WTC11 (cell line): ENCODE results near the gene CCDC134. TPM values are rescaled to one million over a fixed set of nuclear protein-coding genes. Genes with fewer than 3 reads are reported as not detected.

Source experiments
- ATAC-seq: fragments of 200-7000 bp; cut with Tn5 transposase; 2 replicates; pipeline ENCODE4 v1.10.0; 2021; ENCODE audit warnings: mild to moderate bottlenecking, moderate library complexity
- CTCF ChIA-PET: fragments of 300-600 bp; sonication (Branson Sonifier 250); formaldehyde crosslinking; loops from one replicate; lab custom pipeline; 2021; ENCODE audit warnings: antibody characterized with exemption; lab: Charles Lee
- POLR2A ChIA-PET: fragments of 350-600 bp; sonication (Branson Sonifier 250); formaldehyde crosslinking; loops from one replicate; lab custom pipeline; 2021; ENCODE audit warnings: antibody characterized with exemption; lab: Charles Lee
- DNase-seq: peaks from one replicate; pipeline ENCODE4 v3.0.0; 2021; ENCODE audit warnings: low spot score
- H3K27ac Mint-ChIP-seq: 2 replicates; pipeline ENCODE4 v1.8.0; 2021; ENCODE audit warnings: mixed read lengths
- H3K27me3 Mint-ChIP-seq: 2 replicates; pipeline ENCODE4 v1.8.0; 2021; ENCODE audit warnings: low read depth, mild to moderate bottlenecking, moderate library complexity, mixed read lengths
- H3K36me3 Mint-ChIP-seq: 2 replicates; pipeline ENCODE4 v1.8.0; 2021; ENCODE audit warnings: mixed read lengths
- H3K4me1 Mint-ChIP-seq: 2 replicates; pipeline ENCODE4 v1.8.0; 2022; ENCODE audit warnings: mixed read lengths
- H3K4me3 Mint-ChIP-seq: 2 replicates; pipeline ENCODE4 v1.8.0; 2021; ENCODE audit warnings: mild to moderate bottlenecking, moderate library complexity, mixed read lengths
- H3K9me3 Mint-ChIP-seq: 2 replicates; pipeline ENCODE4 v1.8.0; 2021; ENCODE audit warnings: mixed read lengths
- CREB1 ChIP-seq: sonication (generic); formaldehyde crosslinking; IDR thresholded peaks from 2 replicates; pipeline ENCODE4 v1.8.0; 2023; ENCODE audit warnings: mild to moderate bottlenecking, missing genetic modification reagents
- CTCF ChIP-seq: fragments of 200-600 bp; IDR thresholded peaks from 2 replicates; pipeline ENCODE4 v1.8.0; 2022; ENCODE audit warnings: antibody characterized with exemption
- E2F5 ChIP-seq: sonication (generic); formaldehyde crosslinking; IDR thresholded peaks from 2 replicates; pipeline ENCODE4 v1.8.1; 2022; ENCODE audit warnings: mild to moderate bottlenecking, moderate library complexity, missing genetic modification reagents
- ESRRA ChIP-seq: sonication (generic); formaldehyde crosslinking; IDR thresholded peaks from 2 replicates; pipeline ENCODE4 v1.8.1; 2022; ENCODE audit warnings: mild to moderate bottlenecking, missing genetic modification reagents, borderline replicate concordance
- HMGA2 ChIP-seq: fragments of 250-450 bp; sonication (Bioruptor Pico); IDR thresholded peaks from 2 replicates; pipeline ENCODE4 v1.4.0; 2021; ENCODE audit warnings: mild to moderate bottlenecking, moderate library complexity
- HMGXB4 ChIP-seq: sonication (generic); formaldehyde crosslinking; IDR thresholded peaks from 2 replicates; pipeline ENCODE4 v1.8.1; 2023; ENCODE audit warnings: mild to moderate bottlenecking, moderate library complexity, missing genetic modification reagents
- MXD4 ChIP-seq: fragments of 250-450 bp; sonication (Bioruptor Pico); IDR thresholded peaks from 2 replicates; pipeline ENCODE4 v1.8.0; 2021; ENCODE audit warnings: mild to moderate bottlenecking, moderate library complexity, borderline replicate concordance
- OVOL2 ChIP-seq: fragments of 250-450 bp; sonication (Bioruptor Pico); IDR thresholded peaks from 2 replicates; pipeline ENCODE4 v1.9.0; 2021; ENCODE audit warnings: mild to moderate bottlenecking, borderline replicate concordance
- PREB ChIP-seq: sonication (generic); formaldehyde crosslinking; IDR thresholded peaks from 2 replicates; pipeline ENCODE4 v1.8.1; 2022; ENCODE audit warnings: mild to moderate bottlenecking, missing genetic modification reagents, moderate library complexity, borderline replicate concordance
- RELA ChIP-seq: sonication (generic); formaldehyde crosslinking; IDR thresholded peaks from 2 replicates; pipeline ENCODE4 v1.8.1; 2022; ENCODE audit warnings: missing genetic modification reagents, mild to moderate bottlenecking, borderline replicate concordance
- SMAD4 ChIP-seq: sonication (generic); formaldehyde crosslinking; IDR thresholded peaks from 2 replicates; pipeline ENCODE4 v1.8.0; 2022; ENCODE audit warnings: mild to moderate bottlenecking, missing genetic modification reagents
- SOX15 ChIP-seq: fragments of 250-450 bp; sonication (Bioruptor Pico); IDR thresholded peaks from 2 replicates; pipeline ENCODE4 v1.9.0; 2021; ENCODE audit warnings: mild to moderate bottlenecking
- STAT6 ChIP-seq: sonication (generic); formaldehyde crosslinking; conservative IDR thresholded peaks from 2 replicates; pipeline ENCODE4 v1.8.1; 2023; ENCODE audit warnings: mild to moderate bottlenecking, low read depth, missing genetic modification reagents, moderate library complexity
- TEAD1 ChIP-seq: sonication (generic); formaldehyde crosslinking; IDR thresholded peaks from 2 replicates; pipeline ENCODE4 v1.8.0; 2022; ENCODE audit warnings: mild to moderate bottlenecking, missing genetic modification reagents
- ZBTB21 ChIP-seq: sonication (generic); formaldehyde crosslinking; IDR thresholded peaks from 2 replicates; pipeline ENCODE4 v1.8.1; 2023; ENCODE audit warnings: mild to moderate bottlenecking, missing genetic modification reagents, borderline replicate concordance
- ZMAT4 ChIP-seq: fragments of 250-450 bp; sonication (Bioruptor Pico); IDR thresholded peaks from 2 replicates; pipeline ENCODE4 v1.9.0; 2021; ENCODE audit warnings: mild to moderate bottlenecking
- ZNF232 ChIP-seq: sonication (generic); formaldehyde crosslinking; IDR thresholded peaks from 2 replicates; pipeline ENCODE4 v1.8.0; 2022; ENCODE audit warnings: mild to moderate bottlenecking, missing genetic modification reagents
- ZNF263 ChIP-seq: sonication (generic); formaldehyde crosslinking; IDR thresholded peaks from 2 replicates; pipeline ENCODE4 v1.8.1; 2022; ENCODE audit warnings: low read depth, mild to moderate bottlenecking, moderate library complexity, missing genetic modification reagents
- ZNF317 ChIP-seq: sonication (generic); formaldehyde crosslinking; IDR thresholded peaks from 2 replicates; pipeline ENCODE4 v1.8.1; 2023; ENCODE audit warnings: low read depth, mild to moderate bottlenecking, moderate library complexity, missing genetic modification reagents, borderline replicate concordance
- ZNF512 ChIP-seq: sonication (generic); formaldehyde crosslinking; IDR thresholded peaks from 2 replicates; pipeline ENCODE4 v1.8.1; 2022; ENCODE audit warnings: missing genetic modification reagents, borderline replicate concordance
- total RNA-seq: library from RNA; stranded (reverse); gene quantifications from 3 replicates; pipeline ENCODE4 v1.2.3, GENCODE V29; 2021

The CCDC134 gene
- total RNA-seq, 1 experiment from 2014 or later: 19.0 TPM

GRCh38 chr22:41810022-41810421, 9.5 kb downstream of the CCDC134 start (continued):
- no peak for TF ChIP-seq STAT6 (CRISPR knock-in tag)

- Mint-ChIP-seq H3K27me3 (no peaks in the 10 kb centered on the region), H3K9me3 (no peaks in the 10 kb centered on the region), H3K27ac (no peak overlapping the region), H3K4me3 (no peak overlapping the region), H3K4me1 (no peaks in the 10 kb centered on the region), H3K36me3 (peaks cover 16% of the 10 kb centered on the region; the same call in 1 of the 2 replicates)
- TF ChIP-seq ZNF263 (CRISPR knock-in tag) (no peak), STAT6 (CRISPR knock-in tag) (no peak), ZNF232 (CRISPR knock-in tag) (no peak), HMGA2 (CRISPR knock-in tag) (no peak), RELA (CRISPR knock-in tag) (no peak), ZBTB21 (no peak), SMAD4 (CRISPR knock-in tag) (no peak), ESRRA (CRISPR knock-in tag) (no peak), CREB1 (CRISPR knock-in tag) (no peak), PREB (no peak), MXD4 (no peak), SOX15 (CRISPR knock-in tag) (no peak), E2F5 (CRISPR knock-in tag) (no peak), OVOL2 (CRISPR knock-in tag) (no peak), HMGXB4 (CRISPR knock-in tag) (no peak), ZNF512 (CRISPR knock-in tag) (no peak), CTCF (no peak), ZMAT4 (CRISPR knock-in tag) (no peak), TEAD1 (CRISPR knock-in tag) (no peak), ZNF317 (CRISPR knock-in tag) (no peak)
- ATAC-seq (no peak), DNase-seq (no peak)
- ChIA-PET POLR2A (no interaction called here), CTCF (interaction anchor here (1.0 to 4.0 kb wide), 3 partner anchors 50 to 146 kb away, joined by 3 to 19 read pairs (median 3); no protein-coding TSS in a partner anchor)
Observed at GRCh38 chr22:41812805-41813545, 12.5 kb downstream of the CCDC134 start.
